GM12878 (cell line): ENCODE measurements around the gene FAM81A.

Experiments used
- ATF2 ChIP-seq: IDR thresholded peaks from 2 replicates; pipeline ENCODE4 v1.6.1; 2012; ENCODE audit warnings: low read length, inconsistent platforms
- CTCF ChIP-seq, 3 experiments: IDR thresholded peaks in 2 of 3; conservative IDR thresholded peaks in 1 of 3; 2 replicates each; pipeline ENCODE4 v1.5.1; 2011; ENCODE audit warnings: low read depth in 3 of 3, low read length in 3 of 3, mild to moderate bottlenecking in 3 of 3, control low read depth in 2 of 3, moderate library complexity in 2 of 3, inconsistent platforms in 1 of 3, mixed read lengths in 1 of 3; ENCODE audit not compliant: control insufficient read depth in 2 of 3, insufficient read depth in 1 of 3; ENCODE audit errors: extremely low read depth in 1 of 3
- MTA2 ChIP-seq: fragments of 450-650 bp; IDR thresholded peaks from 2 replicates; pipeline ENCODE4 v1.6.1; 2016; ENCODE audit warnings: low read depth, mild to moderate bottlenecking, moderate library complexity
- PKNOX1 ChIP-seq: fragments of 450-650 bp; IDR thresholded peaks from 2 replicates; pipeline ENCODE4 v1.6.1; 2016; ENCODE audit warnings: mild to moderate bottlenecking
- RAD21 ChIP-seq: IDR thresholded peaks from 2 replicates; pipeline ENCODE4 v1.6.1; 2011; ENCODE audit warnings: mild to moderate bottlenecking, low read depth, low read length, moderate library complexity; ENCODE audit not compliant: insufficient read depth
- SIN3A ChIP-seq: IDR thresholded peaks from 2 replicates; pipeline ENCODE4 v1.6.1; 2012; ENCODE audit warnings: low read depth, low read length, improper control_type of control experiment
- SMAD1 ChIP-seq: fragments of 450-650 bp; IDR thresholded peaks from 2 replicates; pipeline ENCODE4 v1.6.1; 2018; ENCODE audit warnings: mild to moderate bottlenecking, low read depth; ENCODE audit not compliant: partially characterized antibody

GRCh38 chr15:59400103-59400813 lies 37.7 kb upstream of the FAM81A start:
- no peak for TF ChIP-seq MTA2
- TF ChIP-seq CTCF (IDR thresholded peaks at IDR 0.05 in 2 of 3, conservative IDR thresholded peaks at IDR 0.05 in 1 of 3; ENCODE audit: control insufficient read depth in 2 of 3, extremely low read depth in 1 of 3, insufficient read depth in 1 of 3, low read depth in 3 of 3, low read length in 3 of 3) = no peak
- TF ChIP-seq SIN3A = no peak
- TF ChIP-seq SMAD1 = no peak
- TF ChIP-seq PKNOX1 = no peak
- no peak for TF ChIP-seq ATF2
- TF ChIP-seq RAD21 = no peak
